IPS-15b (cell line): Measurements from ENCODE around the gene EPS8L3.
"Not testable (repeated sequence)": the region's sequence is repeated elsewhere in the genome, so short reads cannot be mapped to it uniquely, and the experiment has no call there.

Source experiments
- H3K27me3 ChIP-seq: one replicate; pipeline ENCODE4 v1.6.1; 2013; ENCODE audit warnings: low read length; ENCODE audit not compliant: control insufficient read depth, insufficient read depth
- H3K36me3 ChIP-seq: one replicate; pipeline ENCODE4 v1.6.1; 2013; ENCODE audit warnings: low read length; ENCODE audit not compliant: control insufficient read depth, insufficient read depth
- H3K4me1 ChIP-seq: one replicate; pipeline ENCODE4 v1.6.1; 2013; ENCODE audit warnings: mild to moderate bottlenecking, low read length; ENCODE audit not compliant: control insufficient read depth, insufficient read depth
- H3K4me3 ChIP-seq: one replicate; pipeline ENCODE4 v1.5.1; 2013; ENCODE audit warnings: low read depth, low read length
- H3K9ac ChIP-seq: one replicate; pipeline ENCODE4 v1.6.1; 2013; ENCODE audit warnings: low read depth, mild to moderate bottlenecking, low read length
- H3K9me3 ChIP-seq: one replicate; pipeline ENCODE4 v1.6.1; 2013; ENCODE audit warnings: mild to moderate bottlenecking, low read length; ENCODE audit not compliant: control insufficient read depth, insufficient read depth

Gene EPS8L3

GRCh38 chr1:109754738-109755137, 9.0 kb downstream of the EPS8L3 start:
- no peaks in the 10 kb centered on the region for H3K4me1 ChIP-seq
- no peaks in the 10 kb centered on the region for H3K27me3 ChIP-seq
- no peaks in the 10 kb centered on the region for H3K36me3 ChIP-seq
- H3K9me3 ChIP-seq: no peaks in the 10 kb centered on the region
- H3K9ac ChIP-seq: no peak overlapping the region
- no peak overlapping the region for H3K4me3 ChIP-seq

DNA sequence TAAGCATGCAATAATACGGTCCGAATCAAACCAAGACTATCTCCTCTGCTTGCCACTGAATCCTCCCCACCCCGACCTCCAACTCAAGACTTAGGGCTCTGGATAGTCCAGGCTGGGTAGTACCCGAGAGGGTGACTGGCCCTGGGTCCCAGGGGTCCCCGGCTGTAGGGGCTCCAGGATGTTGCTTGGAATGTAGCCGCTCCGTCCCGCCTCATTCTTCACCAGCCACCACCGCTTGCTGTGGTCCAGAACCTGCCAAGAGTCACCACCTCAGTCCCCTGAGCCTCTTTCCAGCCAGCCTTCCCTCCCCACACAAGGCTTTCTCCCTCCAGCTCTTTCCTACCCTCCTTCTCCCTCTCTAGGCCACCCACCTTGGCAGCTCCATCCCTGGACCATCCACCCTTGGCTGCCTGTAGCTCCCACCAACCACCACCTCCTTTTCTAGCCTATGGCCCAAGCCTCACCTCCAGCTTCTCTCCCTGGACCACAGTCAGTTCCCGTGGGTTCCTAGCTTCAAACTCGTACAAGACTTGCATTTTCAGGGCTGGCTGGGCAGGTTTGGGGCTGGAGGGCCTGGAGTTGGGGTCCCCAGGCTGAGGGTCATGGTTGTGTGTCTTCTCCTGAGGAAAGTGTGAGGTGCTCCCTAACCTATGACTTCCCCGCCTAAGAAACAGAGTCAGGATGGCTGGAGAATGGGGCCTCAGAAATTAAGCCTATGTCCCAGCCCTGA, 12.0 kb downstream of the EPS8L3 start:
- Histone ChIP-seq H3K4me3 (no peak overlapping the region), H3K4me1 (no peaks in the 10 kb centered on the region), H3K9me3 (peaks cover 4% of the 10 kb centered on the region), H3K27me3 (no peaks in the 10 kb centered on the region), H3K36me3 (no peaks in the 10 kb centered on the region), H3K9ac (no peak overlapping the region)

DNA sequence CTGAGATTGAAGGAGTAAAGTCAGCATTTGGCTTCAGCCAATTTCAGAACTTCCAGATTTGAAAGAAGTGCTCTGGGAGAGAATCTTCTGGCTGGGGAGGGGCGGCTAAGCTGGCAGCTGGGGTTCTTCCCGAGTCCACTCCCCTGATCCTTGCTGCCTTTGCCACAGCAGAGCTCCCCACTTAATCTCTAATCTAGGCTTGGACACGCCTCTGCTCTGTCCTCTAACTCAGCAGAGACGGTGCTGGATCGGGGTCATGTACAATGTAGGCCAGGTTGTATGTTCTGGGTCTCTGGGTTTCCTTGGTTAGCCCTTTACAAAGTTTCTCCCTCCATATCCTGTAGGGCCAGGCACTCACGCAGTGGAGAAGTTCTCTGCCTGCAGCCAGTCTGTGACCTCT, 12.8 kb downstream of the EPS8L3 start:
- Histone ChIP-seq H3K9ac (no peak overlapping the region), H3K27me3 (no peaks in the 10 kb centered on the region), H3K9me3 (peaks cover 4% of the 10 kb centered on the region), H3K4me1 (no peaks in the 10 kb centered on the region), H3K4me3 (no peak overlapping the region), H3K36me3 (no peaks in the 10 kb centered on the region)

DNA sequence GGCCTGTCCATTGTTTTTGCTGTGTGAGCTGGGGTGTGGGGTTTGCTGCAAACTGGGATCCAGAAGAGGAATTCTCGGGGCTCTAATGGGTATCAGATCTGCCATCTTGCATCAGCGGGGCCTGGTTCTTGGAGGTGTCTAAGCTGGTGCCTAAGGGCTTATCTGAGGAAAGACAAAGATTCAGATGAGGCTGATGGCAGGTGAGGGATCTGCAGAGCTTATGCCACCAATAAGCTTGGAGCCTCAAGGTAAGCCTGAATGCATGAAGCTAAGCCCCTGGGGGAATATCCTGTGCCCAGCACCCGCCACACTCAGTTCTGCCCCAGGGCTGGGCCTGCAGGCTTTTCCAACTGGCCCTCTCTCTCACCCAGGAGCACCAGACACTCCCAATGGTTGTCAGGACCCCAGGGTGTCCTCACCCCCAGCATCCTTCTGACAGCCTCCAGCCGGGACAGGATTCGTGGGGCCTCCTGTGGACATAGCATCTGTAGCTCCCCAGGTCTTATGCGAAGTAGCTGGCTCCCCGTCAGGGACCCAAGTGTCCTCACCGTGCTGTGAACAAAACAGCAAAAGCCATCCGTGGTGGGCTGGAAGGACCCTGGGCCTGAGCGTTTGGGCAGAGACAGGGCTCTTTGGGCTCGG, 13.4 kb downstream of the EPS8L3 start:
- H3K27me3 ChIP-seq: no peaks in the 10 kb centered on the region
- no peak overlapping the region for H3K9ac ChIP-seq
- H3K4me3 ChIP-seq: no peak overlapping the region
- H3K36me3 ChIP-seq: no peaks in the 10 kb centered on the region
- H3K9me3 ChIP-seq: peaks cover 4% of the 10 kb centered on the region
- no peaks in the 10 kb centered on the region for H3K4me1 ChIP-seq

GRCh38 chr1:109749221-109749620, 14.5 kb downstream of the EPS8L3 start:
- Histone ChIP-seq H3K36me3 (no peaks in the 10 kb centered on the region), H3K9ac (no peak overlapping the region), H3K4me1 (no peaks in the 10 kb centered on the region)

DNA sequence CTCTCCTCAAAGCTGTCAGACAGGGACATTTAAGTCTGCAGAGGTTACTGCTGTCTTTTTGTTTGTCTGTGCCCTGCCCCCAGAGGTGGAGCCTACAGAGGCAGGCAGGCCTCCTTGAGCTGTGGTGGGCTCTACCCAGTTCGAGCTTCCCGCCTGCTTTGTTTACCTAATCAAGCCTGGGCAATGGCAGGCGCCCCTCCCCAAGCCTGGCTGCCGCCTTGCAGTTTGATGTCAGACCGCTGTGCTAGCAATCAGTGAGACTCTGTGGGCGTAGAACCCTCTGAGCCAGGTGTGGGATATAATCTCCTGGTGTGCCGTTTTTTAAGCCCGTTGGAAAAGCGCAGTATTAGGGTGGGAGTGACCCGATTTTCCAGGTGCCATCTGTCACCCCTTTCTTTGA, 15.4 kb downstream of the EPS8L3 start:
- not testable (repeated sequence) for H3K4me1 ChIP-seq, H3K36me3 ChIP-seq, H3K4me3 ChIP-seq, H3K27me3 ChIP-seq, H3K9ac ChIP-seq, H3K9me3 ChIP-seq

More at GRCh38 chr1:109749221-109749620, 14.5 kb downstream of the EPS8L3 start:
- Histone ChIP-seq H3K9me3 (peaks cover 4% of the 10 kb centered on the region), H3K4me3 (no peak overlapping the region), H3K27me3 (no peaks in the 10 kb centered on the region)

DNA sequence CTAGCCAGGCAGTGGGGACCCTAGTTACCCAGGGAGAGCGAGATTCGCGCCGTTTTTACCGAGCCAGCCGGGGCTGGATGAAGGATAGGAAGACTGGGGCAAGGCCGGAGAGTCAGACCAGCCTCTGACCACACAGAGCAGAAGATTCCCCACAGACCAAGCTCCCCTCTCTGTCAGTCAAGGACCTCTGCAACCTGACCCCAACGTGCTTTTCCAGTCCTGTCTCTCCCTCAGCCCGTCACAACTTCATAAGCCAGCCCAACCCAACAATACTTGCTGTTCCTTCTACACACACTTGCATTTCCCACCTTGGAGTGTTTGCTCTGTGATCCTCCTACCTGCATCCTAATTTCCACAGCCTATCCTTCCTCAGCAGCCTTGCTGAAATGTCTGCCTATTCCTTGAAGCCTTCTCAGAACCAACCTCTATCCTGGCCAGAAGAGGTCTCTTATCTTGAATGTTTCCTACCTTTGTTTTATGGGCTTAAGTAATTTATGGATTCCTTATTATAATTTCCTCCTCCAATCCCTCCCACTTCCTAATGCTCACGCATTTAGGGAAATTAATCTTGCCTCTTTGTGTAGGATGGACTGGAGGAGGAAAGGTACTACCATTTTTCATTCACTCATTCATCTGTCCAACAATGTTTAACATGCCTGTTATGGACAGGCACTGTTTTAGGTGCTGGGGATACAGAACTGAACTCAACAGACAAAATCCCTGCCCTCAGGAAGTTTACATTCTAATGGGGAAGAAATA, 22.9 kb downstream of the EPS8L3 start, which contains the start of gene GSTM3:
Gene GSTM3, minus strand, starts transcription at position 424 of the 759 bp plus-strand sequence. CDS start 751 bp downstream, outside the sequence.
- H3K4me3 ChIP-seq: peak within 1 kb of the TSS; percentile 74

GRCh38 chr1:109739738-109740614, 23.7 kb downstream of the EPS8L3 start:
- H3K4me3 ChIP-seq: peak overlapping the region; percentile 74
- no peaks in the 10 kb centered on the region for H3K36me3 ChIP-seq
- H3K9ac ChIP-seq: peak overlapping the region; percentile 48
- peaks cover 52% of the 10 kb centered on the region for H3K27me3 ChIP-seq
- H3K9me3 ChIP-seq: no peaks in the 10 kb centered on the region
- no peaks in the 10 kb centered on the region for H3K4me1 ChIP-seq

More for the DNA sequence above, 22.9 kb downstream of the EPS8L3 start, which contains the start of gene GSTM3:
- Histone ChIP-seq H3K36me3 (no peaks in the 10 kb centered on the region), H3K4me1 (no peaks in the 10 kb centered on the region), H3K9me3 (no peaks in the 10 kb centered on the region), H3K27me3 (peaks cover 52% of the 10 kb centered on the region), H3K9ac (peak within 1 kb of the TSS; percentile 48)

DNA sequence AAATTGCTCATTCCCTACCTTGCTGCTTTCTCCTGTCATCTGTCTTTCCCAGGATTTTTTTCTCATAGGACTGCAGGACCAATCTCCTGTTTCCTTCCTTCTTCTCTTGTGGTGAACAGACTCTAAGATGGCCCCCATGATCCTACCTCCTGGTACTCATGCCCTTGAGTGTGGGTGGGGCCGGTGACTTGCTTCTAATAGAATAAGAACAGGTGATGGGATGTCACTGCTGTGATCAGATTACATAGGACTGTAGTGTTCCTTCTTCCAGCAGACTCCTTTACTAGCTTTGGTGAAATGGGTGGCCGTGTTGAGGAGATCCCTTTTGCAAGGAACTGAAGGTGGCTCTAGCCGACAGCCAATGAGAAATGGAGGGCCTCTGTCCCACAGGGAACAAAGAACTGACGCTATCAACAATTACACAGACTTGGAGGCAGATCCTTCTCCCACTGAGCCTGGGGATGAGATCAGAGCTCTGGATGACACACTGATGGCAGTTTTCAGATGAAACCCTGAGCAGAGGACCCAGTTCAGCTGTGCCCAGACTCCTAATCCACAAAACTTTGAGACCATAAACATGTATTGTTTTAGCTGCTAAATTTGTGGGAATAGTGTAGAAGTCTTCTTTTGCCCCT, 30.4 kb downstream of the EPS8L3 start:
- H3K9me3 ChIP-seq: no peaks in the 10 kb centered on the region
- peaks cover 12% of the 10 kb centered on the region for H3K27me3 ChIP-seq
- no peak overlapping the region for H3K4me3 ChIP-seq
- H3K36me3 ChIP-seq: no peaks in the 10 kb centered on the region
- no peaks in the 10 kb centered on the region for H3K4me1 ChIP-seq
- H3K9ac ChIP-seq: no peak overlapping the region

- Histone ChIP-seq H3K9ac (no peak overlapping the region), H3K4me1 (no peaks in the 10 kb centered on the region), H3K36me3 (no peaks in the 10 kb centered on the region), H3K4me3 (no peak overlapping the region), H3K9me3 (no peaks in the 10 kb centered on the region), H3K27me3 (peaks cover 3% of the 10 kb centered on the region)
Observed at GRCh38 chr1:109732390-109732881, 31.3 kb downstream of the EPS8L3 start.
